DND-41 (cell line): ENCODE measurements around the gene DYNC1LI2.

Source experiments
- EZH2 ChIP-seq: IDR thresholded peaks from 3 replicates; pipeline ENCODE4 v1.6.1; 2012; ENCODE audit warnings: borderline replicate concordance, low read depth, mild to moderate bottlenecking, moderate library complexity, low read length, inconsistent platforms; ENCODE audit not compliant: severe bottlenecking
- TF ChIP-seq, protein P1 (sequence below): IDR thresholded peaks from 2 replicates; pipeline ENCODE4 v1.5.1; 2012; ENCODE audit warnings: borderline replicate concordance, low read length, moderate library complexity, mild to moderate bottlenecking; ENCODE audit not compliant: poor library complexity, severe bottlenecking; ENCODE audit errors: extremely low read depth

DNA sequence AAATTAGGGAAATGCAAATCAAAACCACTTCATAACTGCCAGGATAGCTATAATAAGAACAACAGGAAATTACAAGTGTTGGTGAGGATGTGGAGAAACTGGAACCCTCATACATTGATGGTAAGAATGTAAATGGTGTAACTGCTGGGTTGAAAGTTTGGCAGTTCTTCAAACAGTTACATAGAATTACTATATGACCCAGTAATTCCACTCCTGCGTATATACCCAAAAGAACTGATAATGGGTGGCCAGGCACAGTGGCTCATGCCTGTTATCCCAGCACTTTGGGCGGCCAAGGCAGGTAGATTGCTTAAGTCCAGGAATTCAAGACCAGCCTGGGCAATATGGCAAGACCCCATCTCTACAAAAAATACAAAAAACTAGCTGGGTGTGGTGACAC lies 50.4 kb downstream of the DYNC1LI2 start:
- TF ChIP-seq, protein P1, sequence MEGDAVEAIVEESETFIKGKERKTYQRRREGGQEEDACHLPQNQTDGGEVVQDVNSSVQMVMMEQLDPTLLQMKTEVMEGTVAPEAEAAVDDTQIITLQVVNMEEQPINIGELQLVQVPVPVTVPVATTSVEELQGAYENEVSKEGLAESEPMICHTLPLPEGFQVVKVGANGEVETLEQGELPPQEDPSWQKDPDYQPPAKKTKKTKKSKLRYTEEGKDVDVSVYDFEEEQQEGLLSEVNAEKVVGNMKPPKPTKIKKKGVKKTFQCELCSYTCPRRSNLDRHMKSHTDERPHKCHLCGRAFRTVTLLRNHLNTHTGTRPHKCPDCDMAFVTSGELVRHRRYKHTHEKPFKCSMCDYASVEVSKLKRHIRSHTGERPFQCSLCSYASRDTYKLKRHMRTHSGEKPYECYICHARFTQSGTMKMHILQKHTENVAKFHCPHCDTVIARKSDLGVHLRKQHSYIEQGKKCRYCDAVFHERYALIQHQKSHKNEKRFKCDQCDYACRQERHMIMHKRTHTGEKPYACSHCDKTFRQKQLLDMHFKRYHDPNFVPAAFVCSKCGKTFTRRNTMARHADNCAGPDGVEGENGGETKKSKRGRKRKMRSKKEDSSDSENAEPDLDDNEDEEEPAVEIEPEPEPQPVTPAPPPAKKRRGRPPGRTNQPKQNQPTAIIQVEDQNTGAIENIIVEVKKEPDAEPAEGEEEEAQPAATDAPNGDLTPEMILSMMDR, result no peak
- TF ChIP-seq EZH2, result no peak
